Mucosa of descending colon (tissue), 3 donors: ENCODE data around the gene INPP4A. TPM values are rescaled to one million over a fixed set of nuclear protein-coding genes. Genes with fewer than 3 reads are reported as not detected.

Experiments
- ATAC-seq: fragments of 200-7000 bp; cut with Tn5 transposase; one replicate; pipeline ENCODE4 v1.9.1; 2020; ENCODE audit warnings: mild to moderate bottlenecking, moderate library complexity
- DNase-seq, 3 donors: peaks; one replicate each; pipeline ENCODE4 v3.0.0-alpha.2; 2020
- H3K36me3 ChIP-seq: fragments of 200-600 bp; one replicate; pipeline ENCODE4 v1.8.0; 2021; ENCODE audit warnings: low read depth, mild to moderate bottlenecking
- H3K4me1 ChIP-seq: fragments of 200-600 bp; one replicate; pipeline ENCODE4 v1.8.0; 2021; ENCODE audit warnings: low read depth, mild to moderate bottlenecking
- H3K4me3 ChIP-seq: fragments of 200-600 bp; one replicate; pipeline ENCODE4 v1.8.0; 2021; ENCODE audit warnings: mild to moderate bottlenecking
- H3K9me3 ChIP-seq: fragments of 200-600 bp; one replicate; pipeline ENCODE4 v1.8.0; 2021; ENCODE audit warnings: mild to moderate bottlenecking
- intact Hi-C, 2 donors: fragments of 100-400 bp; cut with DNase I in 1 of 2; cut with micrococcal nuclease in 1 of 2; formaldehyde crosslinking; loops; one replicate each; pipeline versions ENCODE4 v1.11.0 to v1.11.1; 2022; cut with DNase I, micrococcal nuclease
- total RNA-seq, 3 donors: library from RNA; stranded (reverse); fragmentation: NEBNext Ultra II Directional in 2 of 3; extraction: Animal tissue kit (Norgen Biotek cat#: 25700) in 2 of 3; gene quantifications; one replicate each; pipeline versions ENCODE4 v1.2.1 to v1.2.4, GENCODE V29; 2021 to 2023
- TF ChIP-seq, protein P1 (sequence below): fragments of 200-600 bp; IDR thresholded peaks from one replicate; pipeline ENCODE4 v1.8.0; 2022; ENCODE audit warnings: antibody characterized with exemption, mild to moderate bottlenecking
- donor health status: DM: no; HTN: no; CAD: no; lungs with moderate emphysema.
- donor health status: DM: no; HTN: no; CAD: no.
- donor health status: DM: no; HTN: yes; CAD: no.

The INPP4A gene
- total RNA-seq, 3 donors from 2014 or later, result 18.2 to 39.8 (median 19.1) TPM

DNA sequence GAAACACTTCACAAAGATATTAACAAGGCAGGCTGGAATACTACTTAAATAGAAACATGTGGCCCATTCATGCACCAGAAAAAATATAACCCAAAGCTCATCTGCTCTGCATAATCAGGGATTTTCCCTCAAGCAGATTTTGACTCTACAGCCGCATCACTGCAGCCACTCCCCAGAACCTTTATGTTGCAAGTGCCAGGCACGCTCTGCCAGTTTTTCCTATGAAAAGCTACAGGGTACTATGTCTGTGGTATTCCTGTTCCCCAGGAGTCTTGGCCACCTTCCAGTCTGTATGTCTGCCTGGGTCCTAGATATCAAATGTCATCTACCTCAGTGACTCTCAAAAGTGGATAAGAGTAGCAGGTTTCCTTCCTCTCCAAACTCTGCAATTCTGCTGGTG lies 159.9 kb downstream of the INPP4A start:
- H3K9me3 ChIP-seq, result no peaks in the 10 kb centered on the region
- DNase-seq (no peak), ATAC-seq (no peak)
- intact Hi-C loops, result no loop called here
- TF ChIP-seq, protein P1, sequence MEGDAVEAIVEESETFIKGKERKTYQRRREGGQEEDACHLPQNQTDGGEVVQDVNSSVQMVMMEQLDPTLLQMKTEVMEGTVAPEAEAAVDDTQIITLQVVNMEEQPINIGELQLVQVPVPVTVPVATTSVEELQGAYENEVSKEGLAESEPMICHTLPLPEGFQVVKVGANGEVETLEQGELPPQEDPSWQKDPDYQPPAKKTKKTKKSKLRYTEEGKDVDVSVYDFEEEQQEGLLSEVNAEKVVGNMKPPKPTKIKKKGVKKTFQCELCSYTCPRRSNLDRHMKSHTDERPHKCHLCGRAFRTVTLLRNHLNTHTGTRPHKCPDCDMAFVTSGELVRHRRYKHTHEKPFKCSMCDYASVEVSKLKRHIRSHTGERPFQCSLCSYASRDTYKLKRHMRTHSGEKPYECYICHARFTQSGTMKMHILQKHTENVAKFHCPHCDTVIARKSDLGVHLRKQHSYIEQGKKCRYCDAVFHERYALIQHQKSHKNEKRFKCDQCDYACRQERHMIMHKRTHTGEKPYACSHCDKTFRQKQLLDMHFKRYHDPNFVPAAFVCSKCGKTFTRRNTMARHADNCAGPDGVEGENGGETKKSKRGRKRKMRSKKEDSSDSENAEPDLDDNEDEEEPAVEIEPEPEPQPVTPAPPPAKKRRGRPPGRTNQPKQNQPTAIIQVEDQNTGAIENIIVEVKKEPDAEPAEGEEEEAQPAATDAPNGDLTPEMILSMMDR, result no peak
- peaks cover 8% of the 10 kb centered on the region for H3K4me1 ChIP-seq
- no peak overlapping the region for H3K4me3 ChIP-seq
- H3K36me3 ChIP-seq, result no peaks in the 10 kb centered on the region

DNA sequence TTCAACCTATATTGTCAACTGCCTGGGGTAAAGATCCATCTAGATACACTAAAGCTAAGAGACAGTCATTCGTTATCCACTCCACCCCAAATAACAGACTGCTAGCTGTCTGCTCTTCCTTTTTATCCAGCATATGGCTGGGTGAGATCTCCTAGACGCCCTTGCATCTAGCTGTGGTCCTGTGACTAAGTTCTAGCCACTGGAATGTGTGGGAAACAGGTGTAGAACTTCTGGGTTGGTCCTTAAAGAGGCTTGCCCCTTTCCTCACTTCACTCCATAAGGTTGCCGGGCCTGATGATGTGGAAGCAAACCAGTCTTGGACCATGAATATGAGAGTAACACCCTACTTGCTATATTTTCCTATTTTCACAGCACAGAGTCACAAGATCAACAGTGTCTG lies 160.4 kb downstream of the INPP4A start:
- Histone ChIP-seq H3K4me1 (peaks cover 13% of the 10 kb centered on the region), H3K36me3 (no peaks in the 10 kb centered on the region), H3K4me3 (no peak overlapping the region), H3K9me3 (no peaks in the 10 kb centered on the region)
- intact Hi-C loops, result no loop called here
- ATAC-seq (no peak), DNase-seq (no peak)
- TF ChIP-seq, protein P1, result no peak

DNA sequence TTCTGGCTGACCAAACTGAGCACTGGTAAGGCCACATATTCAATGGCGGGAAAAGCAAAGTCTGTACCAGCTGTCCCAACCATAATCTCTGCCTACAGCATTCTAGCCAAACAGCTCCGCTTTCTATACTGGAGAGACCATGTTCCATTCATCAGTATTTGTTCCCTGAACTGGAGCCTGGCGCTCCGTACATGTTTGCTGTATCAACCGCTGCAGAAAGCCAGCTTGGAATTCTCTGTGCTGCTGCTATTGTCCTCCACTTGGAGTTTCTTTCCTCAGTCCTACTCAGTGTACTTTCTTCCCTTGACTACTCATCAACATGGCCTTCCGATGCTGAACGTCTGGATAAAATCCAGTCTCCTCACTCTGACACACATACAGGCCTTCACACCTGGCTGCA lies 161.8 kb downstream of the INPP4A start:
- intact Hi-C loops, result no loop called here
- no peak overlapping the region for H3K4me3 ChIP-seq
- ATAC-seq (no peak), DNase-seq (no peak)
- H3K9me3 ChIP-seq, result no peaks in the 10 kb centered on the region
- H3K36me3 ChIP-seq, result no peaks in the 10 kb centered on the region
- H3K4me1 ChIP-seq, result peaks cover 25% of the 10 kb centered on the region
- TF ChIP-seq, protein P1, result no peak

DNA sequence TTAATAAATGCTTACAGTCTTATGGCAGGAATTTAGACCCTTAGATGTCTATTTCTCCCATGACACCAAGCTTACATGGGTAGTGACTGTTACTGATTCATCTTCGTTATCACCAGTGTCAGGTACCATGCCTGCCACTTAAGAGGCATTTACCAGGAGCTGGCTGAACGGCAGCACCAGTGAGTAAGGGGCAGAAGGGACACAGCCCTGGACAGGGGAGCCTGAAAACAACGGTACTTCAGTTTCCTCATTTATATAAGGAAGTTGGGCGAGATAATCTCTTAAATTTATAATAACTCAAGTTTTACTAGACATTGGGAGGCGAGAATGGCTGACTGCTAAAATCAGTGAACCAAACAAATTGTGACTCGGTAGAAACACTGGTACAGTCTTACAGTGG lies 162.4 kb downstream of the INPP4A start:
- Histone ChIP-seq H3K9me3 (no peaks in the 10 kb centered on the region), H3K4me1 (peaks cover 25% of the 10 kb centered on the region), H3K36me3 (no peaks in the 10 kb centered on the region), H3K4me3 (no peak overlapping the region)
- TF ChIP-seq, protein P1, result no peak
- DNase-seq (no peak), ATAC-seq (no peak)
- intact Hi-C loops, result no loop called here

DNA sequence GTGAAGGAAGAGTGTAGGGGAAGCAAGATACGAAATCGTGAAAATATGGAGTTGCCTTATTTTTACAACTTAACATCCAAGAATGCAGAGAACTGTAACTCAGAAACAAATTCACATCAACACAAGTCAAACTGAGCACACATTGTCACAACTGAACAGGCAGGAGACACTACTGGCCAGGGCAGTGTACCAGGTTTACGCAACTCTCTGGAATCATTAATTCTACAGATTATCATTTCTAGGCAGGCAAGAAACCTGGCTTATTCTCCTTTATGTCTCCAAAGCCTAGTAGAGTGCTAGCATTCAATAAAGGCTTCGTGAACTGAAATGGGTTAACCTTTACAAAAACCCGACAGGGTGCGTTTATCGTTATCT lies 163.1 kb downstream of the INPP4A start:
- peaks cover 25% of the 10 kb centered on the region for H3K4me1 ChIP-seq
- TF ChIP-seq, protein P1, result no peak
- DNase-seq, result no peak

More for the DNA sequence above, 163.1 kb downstream of the INPP4A start:
- intact Hi-C loops, result no loop called here
- Histone ChIP-seq H3K36me3 (no peaks in the 10 kb centered on the region), H3K4me3 (peak overlapping the region; percentile 92), H3K9me3 (no peaks in the 10 kb centered on the region)
- ATAC-seq, result peak; percentile 26
